ENCODE data around the gene HECTD1. TPM values are rescaled to one million over a fixed set of nuclear protein-coding genes. Genes with fewer than 3 reads are reported as not detected.
"Not testable (repeated sequence)": the region's sequence is repeated elsewhere in the genome, so short reads cannot be mapped to it uniquely, and the experiment has no call there.

The HECTD1 gene
- total RNA-seq, 1 donor from 2014 or later: 151 TPM

DNA sequence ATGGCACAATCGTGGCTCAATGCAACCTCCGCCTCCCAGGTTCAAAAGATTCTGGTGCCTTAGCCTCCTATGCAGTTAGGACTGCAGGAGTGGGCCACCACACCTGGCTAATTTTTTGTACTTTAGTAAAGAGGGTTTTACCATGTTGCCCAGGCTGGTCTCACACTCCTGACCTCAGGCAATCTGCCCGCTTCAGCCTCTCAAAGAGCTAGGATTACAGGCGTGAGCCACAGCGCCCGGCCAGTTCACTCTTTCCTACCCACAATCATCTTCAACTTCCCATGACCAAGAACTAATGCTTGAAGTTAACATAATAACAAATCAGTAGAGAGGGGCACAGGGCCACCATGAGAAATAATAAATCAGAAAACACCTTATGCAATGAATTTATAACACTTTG lies 82.4 kb downstream of the HECTD1 start:
- ATAC-seq (no peak), DNase-seq (ENCODE audit: missing footprints) (no peak)
- intact Hi-C loops (cut with DNase I): no loop called here

DNA sequence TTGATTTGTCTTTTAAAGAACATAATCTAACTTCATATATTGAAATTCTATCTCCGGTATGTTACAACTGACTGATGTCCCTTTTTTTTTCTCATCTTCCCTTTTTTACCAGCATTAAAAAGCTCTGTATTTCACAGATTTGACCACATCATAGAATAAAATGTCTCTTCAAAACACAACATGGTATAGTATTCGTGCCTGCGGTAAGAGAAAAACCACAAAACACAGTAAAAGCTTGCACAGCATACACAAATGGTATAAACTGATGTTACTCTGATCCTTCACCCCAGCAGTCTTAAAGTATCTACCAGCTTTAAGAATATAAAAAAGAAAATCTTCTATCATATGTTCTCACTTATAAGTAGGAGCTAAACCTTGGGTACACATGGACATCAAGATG lies 83.4 kb downstream of the HECTD1 start:
- DNase-seq (ENCODE audit: missing footprints) (no peak), ATAC-seq (no peak)
- intact Hi-C loops (cut with DNase I): no loop called here

DNA sequence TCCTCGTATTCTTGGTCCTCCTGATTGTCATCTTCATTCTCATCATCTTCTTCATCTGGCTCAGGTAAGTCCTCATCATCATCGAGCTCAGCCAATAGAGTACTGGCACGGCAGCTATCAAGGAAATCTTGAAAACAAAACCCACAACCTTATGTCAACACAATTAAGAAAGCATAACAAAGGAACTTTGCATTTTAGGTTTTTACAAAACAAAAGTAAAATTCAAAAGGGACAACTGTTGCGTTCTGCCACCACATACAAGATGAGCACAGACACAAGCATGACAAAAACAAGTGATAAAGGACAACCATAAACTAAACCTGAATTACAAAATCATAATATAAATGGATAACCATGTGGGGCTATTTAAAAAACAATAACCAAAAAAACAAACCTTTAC lies 84.7 kb downstream of the HECTD1 start:
- DNase-seq (ENCODE audit: missing footprints) (no peak), ATAC-seq (no peak)
- intact Hi-C loops (cut with DNase I): no loop called here

DNA sequence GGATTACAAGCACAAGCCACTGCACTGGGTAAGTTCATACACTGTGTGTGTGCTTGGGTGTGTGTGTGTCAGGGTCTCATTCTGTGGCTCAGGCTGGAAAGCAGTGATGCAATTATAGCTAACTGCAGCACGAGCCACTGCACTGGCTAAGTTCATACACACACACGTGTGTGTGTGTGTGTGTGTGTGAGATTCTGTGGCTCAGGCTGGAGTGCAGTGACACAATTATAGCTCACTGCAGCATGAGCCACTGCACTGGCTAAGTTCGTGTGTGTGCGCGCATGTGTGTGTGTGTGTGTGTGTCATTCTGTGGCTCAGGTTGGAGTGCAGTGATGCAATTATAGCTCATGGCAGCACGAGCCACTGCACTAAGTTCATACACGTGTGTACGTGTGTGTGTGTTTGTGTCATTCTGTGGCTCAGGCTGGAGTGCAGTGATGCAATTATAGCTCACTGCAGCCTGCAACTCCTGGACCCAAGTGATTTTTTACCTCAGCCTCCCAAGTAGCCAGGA lies 85.4 kb downstream of the HECTD1 start:
- DNase-seq (ENCODE audit: missing footprints): no peak
- intact Hi-C loops (cut with DNase I): no loop called here
- no peak for ATAC-seq

DNA sequence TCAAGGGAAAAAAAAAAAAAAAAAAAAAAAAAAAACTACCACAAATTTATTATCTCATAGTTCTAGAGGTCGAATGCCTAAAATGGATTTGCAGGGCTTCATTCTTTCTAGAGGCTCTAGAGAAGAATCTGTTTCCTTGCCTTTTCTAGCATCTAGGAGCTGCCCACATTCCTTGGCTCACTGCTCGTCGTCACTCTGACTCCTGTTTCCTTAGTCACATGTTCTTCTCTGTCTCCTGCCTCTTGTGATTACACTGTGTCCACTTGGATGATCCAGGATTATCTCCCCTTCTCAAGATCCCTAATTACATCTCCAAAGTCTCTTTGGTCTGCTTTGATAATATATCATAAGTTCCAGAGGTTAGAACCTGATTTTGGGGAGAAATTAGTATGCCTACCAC lies 88.7 kb downstream of the HECTD1 start:
- DNase-seq (ENCODE audit: missing footprints): no peak
- intact Hi-C loops (cut with DNase I): no loop called here
- ATAC-seq: no peak

DNA sequence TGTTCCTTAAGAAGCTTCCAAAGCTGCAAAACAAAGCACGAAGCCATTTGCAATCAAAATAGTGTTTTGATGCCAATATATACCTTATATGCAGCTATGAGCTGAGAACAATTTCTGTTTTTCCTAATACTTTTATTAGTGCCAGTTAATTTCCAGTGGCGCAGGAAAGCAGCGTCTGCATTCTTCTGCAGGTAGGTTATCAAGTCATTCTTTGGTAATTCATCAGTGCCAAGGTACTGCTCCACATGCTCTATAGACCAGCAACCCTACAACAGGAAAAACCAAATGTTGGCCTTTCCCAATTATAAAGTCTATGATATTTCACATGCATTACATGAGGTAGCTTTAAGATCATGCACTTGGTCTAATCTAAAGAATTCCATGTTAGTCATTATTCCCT lies 93.8 kb downstream of the HECTD1 start:
- ATAC-seq: no peak
- intact Hi-C loops (cut with DNase I): no loop called here
- DNase-seq (ENCODE audit: missing footprints): no peak

DNA sequence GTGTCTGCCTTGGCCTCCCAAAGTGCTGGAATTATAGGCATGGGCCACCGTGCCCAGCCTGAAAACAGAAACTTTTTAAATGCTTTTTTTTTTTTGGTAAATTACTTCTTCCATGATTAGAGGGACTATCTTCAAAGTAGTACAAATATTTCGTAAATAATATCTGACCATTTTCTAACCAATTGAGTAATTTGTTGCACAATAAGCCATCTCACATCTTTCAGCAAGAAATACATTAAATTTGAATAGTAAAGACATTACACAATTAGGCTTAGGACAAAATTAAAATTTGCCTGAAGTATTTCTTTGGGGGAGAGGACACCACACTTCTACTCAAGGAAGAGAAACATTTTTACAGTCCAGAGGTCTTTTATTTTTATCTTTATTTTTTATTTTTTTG lies 96.7 kb downstream of the HECTD1 start:
- intact Hi-C loops (cut with DNase I): no loop called here

DNA sequence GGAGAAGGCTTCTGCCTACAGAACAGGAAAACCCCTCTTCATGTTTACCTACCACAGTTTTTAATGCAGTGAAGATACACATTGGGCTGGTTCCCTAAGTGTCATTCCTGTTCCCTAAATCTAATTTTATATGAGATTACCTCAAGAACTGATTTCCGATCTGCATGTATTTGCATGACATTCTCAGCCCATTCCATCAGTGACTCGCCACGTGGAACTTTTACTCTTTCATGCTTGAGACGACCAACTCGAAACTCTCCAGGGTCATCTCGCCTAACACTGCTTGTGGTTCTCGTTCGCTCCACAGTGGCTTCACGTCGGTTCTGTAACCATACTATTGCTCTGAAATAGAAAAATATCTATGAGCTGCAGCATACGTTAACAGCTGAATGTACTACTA lies 98.3 kb downstream of the HECTD1 start:
- DNase-seq (ENCODE audit: missing footprints) (no peak), ATAC-seq (no peak)
- intact Hi-C loops (cut with DNase I): loop anchor here (5.0 kb wide), 1 partner anchor 33 kb away; no protein-coding TSS in a partner anchor

More for the DNA sequence above, 96.7 kb downstream of the HECTD1 start:
- ATAC-seq (no peak), DNase-seq (ENCODE audit: missing footprints) (no peak)

DNA sequence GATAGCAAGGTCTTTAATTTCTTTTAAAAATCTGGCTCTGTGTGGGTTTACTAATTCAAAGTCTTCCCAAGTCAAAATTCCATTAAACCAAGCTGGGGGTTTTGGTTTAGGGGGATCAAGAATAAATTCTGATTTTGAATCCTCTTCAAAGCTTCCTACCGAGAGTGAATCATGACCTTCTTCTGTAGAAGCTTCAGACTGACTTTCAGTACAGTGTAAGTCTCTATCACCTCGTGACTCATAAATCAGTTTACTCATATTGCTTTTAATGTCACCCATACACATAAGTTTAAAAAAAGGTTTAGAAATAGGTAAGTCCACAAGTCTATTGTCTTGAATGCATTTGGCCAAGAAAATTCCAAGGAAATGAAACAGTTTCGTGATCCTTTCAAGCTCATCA lies 100.8 kb downstream of the HECTD1 start:
- no peak for ATAC-seq

DNA sequence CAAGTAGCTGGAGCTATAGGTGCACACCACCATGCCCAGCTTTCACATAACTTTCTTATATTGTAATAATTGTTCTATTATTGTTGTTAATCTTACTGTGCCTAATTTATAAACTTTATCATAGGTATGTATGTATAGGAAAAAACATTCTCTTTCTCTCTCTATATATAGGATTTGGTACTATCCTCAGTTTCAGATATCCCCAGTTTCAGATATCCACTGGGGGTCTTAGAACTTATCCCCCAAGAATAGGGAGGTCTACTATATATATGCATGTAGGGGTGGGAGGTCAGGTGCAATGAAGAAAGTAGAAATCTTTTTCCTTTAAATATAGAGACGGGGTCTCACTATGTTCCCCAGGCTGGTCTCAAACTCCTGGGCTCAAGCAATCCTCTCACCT lies 110.5 kb downstream of the HECTD1 start:
- intact Hi-C loops (cut with DNase I): no loop called here
- DNase-seq (ENCODE audit: missing footprints) (no peak), ATAC-seq (no peak)

More for the DNA sequence above, 100.8 kb downstream of the HECTD1 start:
- DNase-seq (ENCODE audit: missing footprints): no peak
- intact Hi-C loops (cut with DNase I): loop anchor here (5.0 kb wide), 1 partner anchor 36 kb away; no protein-coding TSS in a partner anchor

DNA sequence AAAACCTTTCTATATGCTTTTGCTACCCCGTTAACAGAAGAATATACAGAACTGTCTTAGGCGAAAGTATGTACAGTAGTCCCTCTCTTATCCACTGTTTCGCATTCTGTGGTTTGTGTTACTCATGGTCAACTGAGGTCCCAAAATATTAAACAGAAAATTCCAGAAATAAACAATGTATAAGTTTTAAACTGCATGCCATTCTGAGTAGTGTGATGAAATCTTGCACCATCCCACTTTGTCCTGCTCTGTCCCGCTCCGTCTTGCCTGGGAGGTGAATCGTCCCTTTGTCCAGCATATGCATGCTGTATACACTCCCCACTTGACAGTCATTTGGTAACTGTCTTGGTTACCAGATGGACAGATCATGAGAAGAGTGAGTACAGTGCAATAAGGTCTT lies 111.3 kb downstream of the HECTD1 start:
- intact Hi-C loops (cut with DNase I): no loop called here
- DNase-seq (ENCODE audit: missing footprints): no peak
- ATAC-seq: no peak

DNA sequence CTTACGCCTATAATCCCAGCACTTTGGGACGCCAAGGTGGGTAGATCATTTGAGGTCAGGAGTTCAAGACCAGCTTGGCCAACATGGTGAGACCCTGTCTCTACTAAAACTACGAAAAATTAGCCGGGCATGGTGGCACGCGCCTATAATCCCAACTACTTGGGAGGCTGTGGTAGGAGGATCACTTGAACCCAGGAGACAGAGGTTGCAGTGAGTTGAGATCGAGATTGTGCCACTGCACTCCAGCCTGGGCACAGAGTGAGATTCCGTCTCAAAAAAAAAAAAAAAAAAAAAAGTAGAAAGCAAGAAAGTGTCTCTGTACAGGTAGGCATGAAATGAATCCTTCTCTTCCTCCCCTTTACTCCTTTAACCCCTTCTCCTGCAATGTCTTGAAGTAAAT lies 111.8 kb downstream of the HECTD1 start:
- intact Hi-C loops (cut with DNase I); DNase-seq (ENCODE audit: missing footprints): not testable (repeated sequence)

DNA sequence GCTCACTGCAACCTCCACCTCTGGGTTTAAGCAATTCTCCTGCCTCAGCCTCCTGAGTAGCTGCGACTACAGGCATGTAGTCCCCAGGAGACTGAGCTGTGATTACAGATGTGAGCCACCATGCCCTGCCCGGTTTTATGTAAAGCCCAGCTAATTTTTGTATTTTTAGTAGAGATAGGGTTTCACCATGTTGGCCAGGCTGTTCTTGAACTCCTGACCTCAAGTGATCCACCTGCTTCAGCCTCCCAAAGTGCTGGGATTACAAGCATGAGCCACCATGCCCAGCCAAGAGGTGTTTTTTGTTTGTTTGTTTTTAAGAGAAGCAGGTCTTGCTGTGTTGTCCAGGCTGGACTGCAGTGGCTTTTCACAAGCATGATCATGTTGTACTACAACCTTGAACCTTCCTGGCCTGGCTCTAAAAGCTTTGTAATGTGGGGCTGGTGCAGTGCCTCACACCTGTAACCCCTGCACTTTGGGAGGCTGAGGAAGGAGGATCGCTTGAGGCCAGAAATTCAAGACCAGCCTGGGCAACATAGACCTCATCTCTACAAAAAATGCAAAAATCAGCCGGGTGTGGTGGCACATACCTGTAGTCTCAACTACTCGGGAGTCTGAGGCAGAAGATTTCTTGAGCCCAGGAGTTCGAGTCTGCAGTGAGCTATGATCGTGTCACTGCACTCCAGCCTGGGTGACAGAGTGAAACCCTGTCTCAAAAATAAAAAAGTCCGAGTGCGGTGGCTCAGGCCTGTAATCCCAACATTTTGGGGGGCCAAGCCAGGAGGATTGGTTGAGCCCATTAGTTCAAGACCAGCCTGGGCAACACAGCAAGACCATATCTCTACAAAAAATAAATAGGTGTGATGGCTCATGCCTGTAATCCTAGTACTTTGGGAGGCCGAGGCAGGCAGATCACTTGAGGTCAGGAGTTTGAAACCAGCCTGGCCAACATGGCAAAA lies 113.4 kb downstream of the HECTD1 start:
- ATAC-seq; DNase-seq (ENCODE audit: missing footprints); intact Hi-C loops (cut with DNase I): not testable (repeated sequence)

More for the DNA sequence above, 111.8 kb downstream of the HECTD1 start:
- ATAC-seq: not testable (repeated sequence)

DNA sequence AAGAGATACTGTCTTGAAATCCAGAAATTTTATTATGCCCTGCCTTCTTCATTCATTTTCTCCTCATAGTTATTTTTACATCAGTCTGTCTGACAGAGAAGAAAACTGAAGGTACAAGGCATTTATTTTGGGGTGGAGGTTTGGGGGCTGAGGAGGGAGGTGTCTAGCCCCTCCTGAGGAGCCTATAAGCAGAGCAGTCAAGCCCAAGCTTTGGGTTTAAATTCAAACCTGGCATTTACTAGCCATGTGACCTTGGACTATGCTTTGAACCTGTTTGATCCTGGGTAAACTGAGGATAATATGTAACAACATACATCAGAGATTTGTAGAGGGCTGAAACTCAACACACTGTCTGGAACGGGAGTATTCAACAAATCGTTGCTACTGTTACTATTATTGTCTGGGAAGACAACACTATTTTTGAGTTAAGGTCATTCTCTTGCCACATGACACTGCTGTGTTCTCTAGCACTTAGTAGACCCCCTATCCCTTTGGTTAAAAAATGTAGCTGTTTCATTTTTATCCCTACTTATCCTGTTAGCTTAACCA lies 115.4 kb downstream of the HECTD1 start:
- DNase-seq (ENCODE audit: missing footprints) (no peak), ATAC-seq (no peak)
- intact Hi-C loops (cut with DNase I): no loop called here

DNA sequence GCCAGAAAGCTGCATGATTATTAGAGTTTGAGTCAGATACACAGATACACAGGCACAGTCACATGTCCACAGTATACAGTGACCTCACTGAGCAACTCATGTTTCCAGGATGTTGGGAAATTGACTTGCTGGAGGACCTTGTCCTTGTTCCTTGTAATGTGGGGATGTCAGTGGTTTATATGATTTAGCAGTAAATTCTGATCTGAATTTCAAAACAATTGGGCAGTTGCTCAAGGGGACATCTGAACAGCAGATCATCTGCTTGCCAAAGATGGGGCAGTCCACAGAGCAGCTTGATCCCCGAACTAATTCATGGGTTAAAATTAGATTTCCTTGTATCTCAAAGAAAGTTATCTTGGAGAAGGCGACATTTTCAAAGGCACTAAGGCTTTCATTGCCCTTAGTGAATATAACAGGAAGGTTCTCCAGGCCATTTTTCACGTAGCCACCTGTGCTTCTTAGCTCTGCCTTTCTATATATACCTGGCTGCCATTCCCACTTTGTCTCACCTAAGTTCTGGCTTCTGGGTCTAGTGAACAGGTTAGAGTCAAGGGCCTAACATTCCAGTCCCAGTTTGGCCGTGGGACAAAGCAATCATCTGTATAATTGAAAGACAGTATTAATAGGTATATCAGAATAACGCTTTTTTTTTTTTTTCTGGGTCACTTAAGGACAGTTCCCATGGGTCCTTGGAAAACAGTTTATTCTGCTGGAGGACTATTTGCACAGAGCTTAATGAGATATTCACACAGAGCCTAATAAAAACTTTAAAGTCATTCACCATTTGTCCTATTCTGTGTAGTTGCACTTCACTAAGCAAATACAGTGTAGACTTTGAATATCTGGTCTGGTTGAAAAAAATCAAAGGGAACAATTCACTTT lies 116.5 kb downstream of the HECTD1 start:
- peak; percentile 82 for ATAC-seq
- intact Hi-C loops (cut with DNase I): no loop called here
- no peak for DNase-seq (ENCODE audit: missing footprints)

DNA sequence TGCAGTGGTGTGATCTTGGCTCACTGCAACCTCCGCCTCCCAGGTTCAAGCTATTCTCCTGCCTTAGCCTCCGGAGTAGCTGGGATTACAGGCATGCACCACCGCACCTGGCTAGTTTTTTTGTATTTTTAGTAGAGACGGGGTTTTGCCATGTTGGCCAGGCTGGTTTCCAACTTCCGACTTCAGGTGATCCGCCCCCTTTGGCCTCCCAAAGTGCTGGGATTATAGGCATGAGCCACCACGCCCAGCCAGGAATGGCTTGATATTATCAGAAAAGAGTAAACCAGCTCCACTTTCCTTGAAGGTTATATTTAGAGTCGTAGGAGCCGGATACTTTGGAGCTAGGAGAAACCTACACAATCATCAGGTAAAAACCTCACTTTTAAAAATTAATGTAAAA lies 121.1 kb downstream of the HECTD1 start:
- intact Hi-C loops (cut with DNase I); ATAC-seq; DNase-seq (ENCODE audit: missing footprints): not testable (repeated sequence)

DNA sequence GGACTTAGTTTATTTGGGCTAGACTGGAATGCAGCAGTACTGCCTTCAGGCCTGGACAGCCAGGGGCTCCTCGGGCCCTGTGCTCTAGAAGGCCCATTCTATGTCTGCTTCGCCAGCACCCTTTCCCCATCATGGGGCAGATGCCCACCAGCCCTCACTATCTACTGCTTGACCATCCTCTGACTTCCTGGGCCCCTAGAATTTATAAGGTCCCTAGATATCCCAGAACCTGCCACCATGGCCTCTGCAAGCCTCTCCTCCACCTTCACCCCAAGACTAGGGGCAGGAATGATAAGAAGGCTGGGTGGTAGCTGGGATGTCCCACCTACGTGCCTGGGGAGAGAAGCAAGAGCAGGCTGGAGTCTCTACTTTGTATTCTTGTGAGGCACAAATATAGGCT lies 122.6 kb downstream of the HECTD1 start:
- intact Hi-C loops (cut with DNase I): no loop called here

DNA sequence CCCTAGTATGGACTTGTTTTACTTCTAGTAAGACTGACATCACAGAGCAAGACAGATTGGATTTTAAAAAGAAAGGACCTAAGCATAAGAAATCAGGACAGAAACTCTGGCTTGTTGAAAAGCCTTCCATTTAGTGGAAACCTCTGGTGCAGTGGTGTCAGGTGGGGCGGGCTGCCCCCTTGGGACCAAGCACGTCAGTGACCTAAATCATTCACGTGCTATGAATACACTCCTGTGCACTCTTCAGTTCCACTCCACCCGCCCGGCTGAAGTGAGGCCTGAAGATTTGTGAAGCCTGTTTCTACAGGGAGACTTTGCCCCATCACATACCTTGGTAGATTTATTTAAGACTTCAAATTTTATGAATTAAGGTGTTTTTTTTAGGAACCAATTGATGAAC lies 123.2 kb downstream of the HECTD1 start:
- ATAC-seq (no peak), DNase-seq (ENCODE audit: missing footprints) (no peak)
- intact Hi-C loops (cut with DNase I): no loop called here

More for the DNA sequence above, 122.6 kb downstream of the HECTD1 start:
- ATAC-seq (no peak), DNase-seq (ENCODE audit: missing footprints) (no peak)

DNA sequence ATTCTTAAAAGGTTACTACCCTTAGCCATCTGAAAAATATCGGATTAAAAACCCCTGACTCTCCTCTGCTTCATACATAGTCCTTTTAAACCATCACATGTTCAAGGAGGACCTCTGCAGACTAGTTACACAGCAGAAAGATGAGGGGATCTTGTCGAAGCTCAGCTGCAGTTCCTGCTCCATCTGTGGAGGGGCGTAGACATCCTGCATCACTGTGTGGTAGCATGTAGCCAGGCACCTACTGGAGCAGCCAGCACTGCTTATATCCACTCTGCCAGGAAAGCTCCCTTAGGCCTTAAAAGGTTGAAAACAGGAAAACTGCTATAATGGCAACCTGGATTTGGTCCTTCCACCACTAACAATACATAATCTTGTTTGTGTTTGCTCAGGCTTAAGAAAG lies 123.8 kb downstream of the HECTD1 start:
- ATAC-seq: no peak
- intact Hi-C loops (cut with DNase I): no loop called here
- no peak for DNase-seq (ENCODE audit: missing footprints)
